Measurements from ENCODE around the gene AQP2.

- TF ChIP-seq TAF1 (IDR thresholded peaks at IDR 0.05; ENCODE audit: borderline replicate concordance, low read depth, low read length): no peak
- TF ChIP-seq MAX (IDR thresholded peaks at IDR 0.05; ENCODE audit: low read depth): no peak
- no peak for TF ChIP-seq SIN3A (IDR thresholded peaks at IDR 0.05; ENCODE audit: borderline replicate concordance, low read depth, low read length)
Observed at GRCh38 chr12:49942921-49943624, 7.5 kb upstream of the AQP2 start.

All from SK-N-SH (cell line).